Sigmoid colon (tissue), 4 donors: Measurements from ENCODE around the gene GUCY2C.

ENCODE experiments used
- EP300 ChIP-seq, 4 donors: sonication (generic); formaldehyde crosslinking; IDR thresholded peaks; one replicate each; pipeline ENCODE4 v1.6.1; 2017; ENCODE audit warnings: antibody characterized with exemption in 4 of 4
- POLR2A ChIP-seq, 2 donors: fragments of 450-650 bp; IDR thresholded peaks; one replicate each; pipeline ENCODE4 v1.6.1; 2016; ENCODE audit warnings: antibody characterized with exemption in 2 of 2, mild to moderate bottlenecking in 2 of 2, moderate library complexity in 2 of 2
- POLR2AphosphoS5 ChIP-seq, 4 donors: sonication (generic); formaldehyde crosslinking; IDR thresholded peaks; one replicate each; pipeline ENCODE4 v1.6.1; 2017; ENCODE audit warnings: antibody characterized with exemption in 4 of 4
- TF ChIP-seq, protein P1 (sequence below), 4 experiments: fragments of 450-650 bp in 3 of 4; fragments of 200-600 bp in 1 of 4; IDR thresholded peaks; one replicate each; pipeline ENCODE4 v1.5.1; 2016 to 2019; ENCODE audit warnings: antibody characterized with exemption in 4 of 4, mild to moderate bottlenecking in 3 of 4, moderate library complexity in 2 of 4

DNA sequence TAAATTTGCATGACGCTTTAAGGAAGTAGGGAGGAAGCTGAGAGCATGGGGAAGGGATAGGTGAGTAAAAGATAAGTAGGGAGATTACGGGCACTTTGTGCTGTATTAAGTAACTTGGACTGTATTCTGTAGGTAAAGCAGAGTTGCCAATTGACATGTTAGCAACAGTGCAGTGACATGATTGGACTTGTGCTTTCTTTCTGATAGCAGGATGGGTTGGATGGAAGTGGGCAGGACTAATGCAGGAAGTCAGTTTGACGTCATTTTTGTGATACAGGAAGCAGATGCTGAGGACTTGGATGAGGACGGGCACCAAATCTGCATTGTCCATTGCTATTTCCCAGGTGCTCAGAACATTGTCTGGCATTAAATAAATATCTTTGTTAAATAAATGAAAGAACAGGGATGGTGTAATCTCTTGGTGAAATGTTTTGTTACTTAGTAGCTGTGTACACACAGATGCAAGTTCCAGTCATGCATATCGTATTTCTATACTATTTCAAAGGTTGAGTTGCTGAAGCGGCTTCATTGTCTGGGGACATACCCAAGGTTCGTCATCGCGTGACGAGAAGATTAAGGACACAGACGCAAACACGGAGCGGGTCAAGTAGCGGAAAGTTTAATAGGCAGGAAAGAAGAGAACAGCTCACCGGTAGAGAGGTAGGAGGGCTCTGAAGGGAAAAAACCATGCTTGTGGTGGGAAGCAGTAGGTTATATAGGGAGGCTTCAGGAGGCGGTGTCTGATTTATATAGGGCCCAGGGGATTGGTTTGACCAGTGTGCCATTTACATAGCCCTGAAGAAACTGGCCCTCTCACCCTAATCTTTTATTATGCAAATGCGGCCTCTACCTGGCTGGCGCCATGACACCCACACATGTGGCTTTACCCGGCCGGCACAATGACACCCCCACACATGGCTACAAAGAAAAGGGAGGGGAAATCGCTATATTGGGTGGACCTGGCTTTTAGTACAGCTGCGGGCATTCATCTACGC, 30.7 kb downstream of the GUCY2C start:
- TF ChIP-seq, protein P1, sequence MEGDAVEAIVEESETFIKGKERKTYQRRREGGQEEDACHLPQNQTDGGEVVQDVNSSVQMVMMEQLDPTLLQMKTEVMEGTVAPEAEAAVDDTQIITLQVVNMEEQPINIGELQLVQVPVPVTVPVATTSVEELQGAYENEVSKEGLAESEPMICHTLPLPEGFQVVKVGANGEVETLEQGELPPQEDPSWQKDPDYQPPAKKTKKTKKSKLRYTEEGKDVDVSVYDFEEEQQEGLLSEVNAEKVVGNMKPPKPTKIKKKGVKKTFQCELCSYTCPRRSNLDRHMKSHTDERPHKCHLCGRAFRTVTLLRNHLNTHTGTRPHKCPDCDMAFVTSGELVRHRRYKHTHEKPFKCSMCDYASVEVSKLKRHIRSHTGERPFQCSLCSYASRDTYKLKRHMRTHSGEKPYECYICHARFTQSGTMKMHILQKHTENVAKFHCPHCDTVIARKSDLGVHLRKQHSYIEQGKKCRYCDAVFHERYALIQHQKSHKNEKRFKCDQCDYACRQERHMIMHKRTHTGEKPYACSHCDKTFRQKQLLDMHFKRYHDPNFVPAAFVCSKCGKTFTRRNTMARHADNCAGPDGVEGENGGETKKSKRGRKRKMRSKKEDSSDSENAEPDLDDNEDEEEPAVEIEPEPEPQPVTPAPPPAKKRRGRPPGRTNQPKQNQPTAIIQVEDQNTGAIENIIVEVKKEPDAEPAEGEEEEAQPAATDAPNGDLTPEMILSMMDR (IDR thresholded peaks at IDR 0.05): no peak
- TF ChIP-seq POLR2AphosphoS5 (IDR thresholded peaks at IDR 0.05) (no peak), POLR2A (IDR thresholded peaks at IDR 0.05) (no peak), EP300 (IDR thresholded peaks at IDR 0.05) (no peak)
